NCI-H2107 (cell line): ENCODE results near the gene CRTAC1.

Source experiments
- DNase-seq: peaks from one replicate; lab custom pipeline; 2025; lab: John Stamatoyannopoulos, UW

Gene CRTAC1

GRCh38 chr10:97974526-97975525 is 55.6 kb downstream of the CRTAC1 start:
- DNase-seq = no peak

- no peak for DNase-seq
Observed at GRCh38 chr10:97974100-97974499, 56.3 kb downstream of the CRTAC1 start.

GRCh38 chr10:97969538-97970079 is 60.8 kb downstream of the CRTAC1 start:
- no peak for DNase-seq

GRCh38 chr10:97964748-97965147 is 65.7 kb downstream of the CRTAC1 start:
- no peak for DNase-seq

GRCh38 chr10:97961945-97962344 is 68.5 kb downstream of the CRTAC1 start:
- DNase-seq = no peak

GRCh38 chr10:97960269-97961056 is 70.0 kb downstream of the CRTAC1 start:
- no peak for DNase-seq

- no peak for DNase-seq
Observed at GRCh38 chr10:97949462-97949861, 81.0 kb downstream of the CRTAC1 start.

GRCh38 chr10:97948822-97949221 is 81.6 kb downstream of the CRTAC1 start:
- no peak for DNase-seq

- DNase-seq = no peak
Observed at GRCh38 chr10:97944772-97945171, 85.6 kb downstream of the CRTAC1 start.

- no peak for DNase-seq
Observed at GRCh38 chr10:97943294-97943693, 87.1 kb downstream of the CRTAC1 start.

GRCh38 chr10:97940534-97940933 is 89.9 kb downstream of the CRTAC1 start:
- no peak for DNase-seq

GRCh38 chr10:97939446-97939990 is 90.9 kb downstream of the CRTAC1 start:
- DNase-seq = no peak

GRCh38 chr10:97937928-97938327 is 92.5 kb downstream of the CRTAC1 start:
- DNase-seq = no peak

GRCh38 chr10:97937054-97937453 is 93.4 kb downstream of the CRTAC1 start:
- DNase-seq = no peak

- no peak for DNase-seq
Observed at GRCh38 chr10:97936126-97936525, 94.3 kb downstream of the CRTAC1 start.

GRCh38 chr10:97932932-97933530 is 97.4 kb downstream of the CRTAC1 start:
- DNase-seq = no peak

- DNase-seq = no peak
Observed at GRCh38 chr10:97931041-97931440, 99.4 kb downstream of the CRTAC1 start.

GRCh38 chr10:97928897-97929296 is 101.5 kb downstream of the CRTAC1 start:
- no peak for DNase-seq

- no peak for DNase-seq
Observed at GRCh38 chr10:97927622-97928021, 102.8 kb downstream of the CRTAC1 start.

GRCh38 chr10:97926055-97926454 is 104.4 kb downstream of the CRTAC1 start:
- no peak for DNase-seq

- DNase-seq = no peak
Observed at GRCh38 chr10:97925308-97925938, 105.0 kb downstream of the CRTAC1 start.
